K562 (cell line): ENCODE results near the gene PRLHR.

Experiments
- BHLHE40 ChIP-seq: IDR thresholded peaks from 2 replicates; pipeline ENCODE4 v1.6.1; 2011; ENCODE audit warnings: low read length, improper control_type of control experiment
- BRCA1 ChIP-seq, 2 experiments: fragments of 450-650 bp in 1 of 2; sonication (generic) in 1 of 2; formaldehyde crosslinking in 1 of 2; IDR thresholded peaks; 2 replicates each; pipeline versions ENCODE4 v1.5.0 to v1.6.1; 2017 to 2020; ENCODE audit warnings: mild to moderate bottlenecking in 1 of 2, missing genetic modification reagents in 1 of 2
- EZH2 ChIP-seq: IDR thresholded peaks from 2 replicates; pipeline ENCODE4 v1.6.1; 2012; ENCODE audit warnings: low read depth, mild to moderate bottlenecking, inconsistent platforms, low read length, borderline replicate concordance
- FIP1L1 ChIP-seq: fragments of 200-400 bp; formaldehyde crosslinking; IDR thresholded peaks from 2 replicates; pipeline ENCODE4 v1.6.1; 2018; ENCODE audit warnings: mild to moderate bottlenecking, low read depth, low read length; ENCODE audit not compliant: poor library complexity, severe bottlenecking
- MTA3 ChIP-seq: fragments of 450-650 bp; formaldehyde crosslinking; IDR thresholded peaks from 2 replicates; pipeline ENCODE4 v1.6.1; 2017; ENCODE audit warnings: mild to moderate bottlenecking, borderline replicate concordance
- NBN ChIP-seq: fragments of 450-650 bp; IDR thresholded peaks from 2 replicates; pipeline ENCODE4 v1.6.1; 2016; ENCODE audit warnings: low read depth, mild to moderate bottlenecking
- PYGO2 ChIP-seq: fragments of 450-650 bp; IDR thresholded peaks from 2 replicates; pipeline ENCODE4 v1.6.1; 2016; ENCODE audit warnings: mild to moderate bottlenecking, missing genetic modification characterization, moderate library complexity, missing compliant biosample characterization
- RFX5 ChIP-seq: IDR thresholded peaks from 2 replicates; pipeline ENCODE4 v1.6.1; 2011; ENCODE audit warnings: low read depth, mild to moderate bottlenecking, improper control_type of control experiment, low read length
- ZNF76 ChIP-seq: fragments of 250-450 bp; sonication (Bioruptor Pico); IDR thresholded peaks from 2 replicates; pipeline ENCODE4 v1.4.0; 2020; ENCODE audit warnings: mild to moderate bottlenecking, moderate library complexity, borderline replicate concordance
- TF ChIP-seq, protein P1 (sequence below), 3 experiments: IDR thresholded peaks in 2 of 3; conservative IDR thresholded peaks in 1 of 3; 2 replicates each; pipeline ENCODE4 v1.5.1; 2011 to 2012; ENCODE audit warnings: low read length in 3 of 3, mild to moderate bottlenecking in 3 of 3, control low read depth in 2 of 3, improper control_type of control experiment in 1 of 3, inconsistent platforms in 1 of 3, low read depth in 1 of 3, mixed read lengths in 1 of 3, moderate library complexity in 1 of 3; ENCODE audit not compliant: insufficient read depth in 2 of 3
- TF ChIP-seq, protein P2 (sequence below): sonication (generic); formaldehyde crosslinking; IDR thresholded peaks from 2 replicates; pipeline ENCODE4 v1.8.0; 2022; ENCODE audit warnings: missing genetic modification reagents, mild to moderate bottlenecking, borderline replicate concordance
- TF ChIP-seq, protein P3 (sequence below): sonication (generic); formaldehyde crosslinking; IDR thresholded peaks from 2 replicates; pipeline ENCODE4 v1.4.0; 2020; ENCODE audit warnings: mild to moderate bottlenecking, missing genetic modification reagents

DNA sequence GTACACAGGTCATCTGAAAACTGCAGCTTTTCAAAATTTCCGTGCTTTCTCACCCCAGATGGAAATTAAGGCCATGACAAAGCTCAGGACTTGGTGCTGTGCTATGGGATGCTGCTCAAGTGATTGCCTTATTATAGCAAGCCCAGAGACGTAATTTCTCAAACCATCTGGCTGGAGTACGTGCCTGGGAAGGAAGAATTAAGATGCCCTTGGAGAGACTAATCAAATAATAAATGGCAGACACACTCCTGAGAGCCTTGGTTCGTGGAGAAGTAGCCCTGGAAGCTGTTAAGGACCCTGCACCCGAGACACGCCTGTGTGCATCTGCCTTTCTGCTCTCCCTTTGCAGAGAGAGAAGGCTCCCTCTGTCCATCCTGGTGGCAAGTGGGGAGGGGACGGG lies 38.3 kb upstream of the PRLHR start:
- TF ChIP-seq, protein P1, sequence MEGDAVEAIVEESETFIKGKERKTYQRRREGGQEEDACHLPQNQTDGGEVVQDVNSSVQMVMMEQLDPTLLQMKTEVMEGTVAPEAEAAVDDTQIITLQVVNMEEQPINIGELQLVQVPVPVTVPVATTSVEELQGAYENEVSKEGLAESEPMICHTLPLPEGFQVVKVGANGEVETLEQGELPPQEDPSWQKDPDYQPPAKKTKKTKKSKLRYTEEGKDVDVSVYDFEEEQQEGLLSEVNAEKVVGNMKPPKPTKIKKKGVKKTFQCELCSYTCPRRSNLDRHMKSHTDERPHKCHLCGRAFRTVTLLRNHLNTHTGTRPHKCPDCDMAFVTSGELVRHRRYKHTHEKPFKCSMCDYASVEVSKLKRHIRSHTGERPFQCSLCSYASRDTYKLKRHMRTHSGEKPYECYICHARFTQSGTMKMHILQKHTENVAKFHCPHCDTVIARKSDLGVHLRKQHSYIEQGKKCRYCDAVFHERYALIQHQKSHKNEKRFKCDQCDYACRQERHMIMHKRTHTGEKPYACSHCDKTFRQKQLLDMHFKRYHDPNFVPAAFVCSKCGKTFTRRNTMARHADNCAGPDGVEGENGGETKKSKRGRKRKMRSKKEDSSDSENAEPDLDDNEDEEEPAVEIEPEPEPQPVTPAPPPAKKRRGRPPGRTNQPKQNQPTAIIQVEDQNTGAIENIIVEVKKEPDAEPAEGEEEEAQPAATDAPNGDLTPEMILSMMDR (IDR thresholded peaks at IDR 0.05 in 2 of 3, conservative IDR thresholded peaks at IDR 0.05 in 1 of 3; ENCODE audit: insufficient read depth in 2 of 3, low read depth in 1 of 3, low read length in 3 of 3): no peak
- TF ChIP-seq, protein P2, sequence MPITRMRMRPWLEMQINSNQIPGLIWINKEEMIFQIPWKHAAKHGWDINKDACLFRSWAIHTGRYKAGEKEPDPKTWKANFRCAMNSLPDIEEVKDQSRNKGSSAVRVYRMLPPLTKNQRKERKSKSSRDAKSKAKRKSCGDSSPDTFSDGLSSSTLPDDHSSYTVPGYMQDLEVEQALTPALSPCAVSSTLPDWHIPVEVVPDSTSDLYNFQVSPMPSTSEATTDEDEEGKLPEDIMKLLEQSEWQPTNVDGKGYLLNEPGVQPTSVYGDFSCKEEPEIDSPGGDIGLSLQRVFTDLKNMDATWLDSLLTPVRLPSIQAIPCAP (CRISPR knock-in tag): no peak
- TF ChIP-seq BHLHE40 (no peak), BRCA1 (IDR thresholded peaks at IDR 0.05) (no peak), BRCA1 (CRISPR knock-in tag; IDR thresholded peaks at IDR 0.05) (no peak), MTA3 (no peak), EZH2 (no peak), ZNF76 (no peak), NBN (no peak), FIP1L1 (no peak), PYGO2 (tag) (no peak), RFX5 (no peak)
- TF ChIP-seq, protein P3, sequence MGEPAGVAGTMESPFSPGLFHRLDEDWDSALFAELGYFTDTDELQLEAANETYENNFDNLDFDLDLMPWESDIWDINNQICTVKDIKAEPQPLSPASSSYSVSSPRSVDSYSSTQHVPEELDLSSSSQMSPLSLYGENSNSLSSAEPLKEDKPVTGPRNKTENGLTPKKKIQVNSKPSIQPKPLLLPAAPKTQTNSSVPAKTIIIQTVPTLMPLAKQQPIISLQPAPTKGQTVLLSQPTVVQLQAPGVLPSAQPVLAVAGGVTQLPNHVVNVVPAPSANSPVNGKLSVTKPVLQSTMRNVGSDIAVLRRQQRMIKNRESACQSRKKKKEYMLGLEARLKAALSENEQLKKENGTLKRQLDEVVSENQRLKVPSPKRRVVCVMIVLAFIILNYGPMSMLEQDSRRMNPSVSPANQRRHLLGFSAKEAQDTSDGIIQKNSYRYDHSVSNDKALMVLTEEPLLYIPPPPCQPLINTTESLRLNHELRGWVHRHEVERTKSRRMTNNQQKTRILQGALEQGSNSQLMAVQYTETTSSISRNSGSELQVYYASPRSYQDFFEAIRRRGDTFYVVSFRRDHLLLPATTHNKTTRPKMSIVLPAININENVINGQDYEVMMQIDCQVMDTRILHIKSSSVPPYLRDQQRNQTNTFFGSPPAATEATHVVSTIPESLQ: no peak
